Measurements from ENCODE around the gene SLC9A3.

DNA sequence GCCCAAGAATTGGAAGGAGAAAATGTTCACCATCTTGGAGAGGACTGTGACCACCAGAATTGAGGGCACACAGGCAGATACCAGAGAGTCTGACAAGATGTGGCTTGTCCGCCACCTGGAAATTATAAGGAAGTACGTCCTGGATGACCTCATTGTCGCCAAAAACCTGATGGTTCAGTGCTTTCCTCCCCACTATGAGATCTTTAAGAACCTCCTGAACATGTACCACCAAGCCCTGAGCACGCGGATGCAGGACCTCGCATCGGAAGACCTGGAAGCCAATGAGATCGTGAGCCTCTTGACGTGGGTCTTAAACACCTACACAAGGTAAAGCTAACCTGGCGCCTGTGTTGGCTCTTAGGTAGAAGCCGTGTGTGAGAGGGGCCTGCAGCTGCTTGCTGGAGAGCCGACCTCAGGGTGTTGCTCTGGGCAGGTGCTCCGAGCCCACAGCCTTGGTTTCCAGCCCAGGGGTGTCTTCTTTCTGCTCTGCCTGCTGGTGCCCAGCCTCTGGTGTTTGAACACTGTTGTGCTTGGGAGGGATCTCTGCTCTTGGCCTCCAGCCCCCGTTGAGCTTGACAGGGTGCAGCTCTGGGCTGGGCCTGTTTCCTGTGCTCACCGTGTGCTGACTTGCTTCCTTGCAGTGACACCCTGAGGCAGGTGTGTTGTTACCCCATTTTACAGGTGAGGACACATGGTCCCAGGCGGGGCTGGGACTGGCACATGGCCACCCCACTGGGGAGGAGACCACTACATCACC lies 70.3 kb downstream of the SLC9A3 start:
- TF ChIP-seq EZH2phosphoT487 (IDR thresholded peaks at IDR 0.05; ENCODE audit: low read depth), result no peak
- TF ChIP-seq, protein P1, sequence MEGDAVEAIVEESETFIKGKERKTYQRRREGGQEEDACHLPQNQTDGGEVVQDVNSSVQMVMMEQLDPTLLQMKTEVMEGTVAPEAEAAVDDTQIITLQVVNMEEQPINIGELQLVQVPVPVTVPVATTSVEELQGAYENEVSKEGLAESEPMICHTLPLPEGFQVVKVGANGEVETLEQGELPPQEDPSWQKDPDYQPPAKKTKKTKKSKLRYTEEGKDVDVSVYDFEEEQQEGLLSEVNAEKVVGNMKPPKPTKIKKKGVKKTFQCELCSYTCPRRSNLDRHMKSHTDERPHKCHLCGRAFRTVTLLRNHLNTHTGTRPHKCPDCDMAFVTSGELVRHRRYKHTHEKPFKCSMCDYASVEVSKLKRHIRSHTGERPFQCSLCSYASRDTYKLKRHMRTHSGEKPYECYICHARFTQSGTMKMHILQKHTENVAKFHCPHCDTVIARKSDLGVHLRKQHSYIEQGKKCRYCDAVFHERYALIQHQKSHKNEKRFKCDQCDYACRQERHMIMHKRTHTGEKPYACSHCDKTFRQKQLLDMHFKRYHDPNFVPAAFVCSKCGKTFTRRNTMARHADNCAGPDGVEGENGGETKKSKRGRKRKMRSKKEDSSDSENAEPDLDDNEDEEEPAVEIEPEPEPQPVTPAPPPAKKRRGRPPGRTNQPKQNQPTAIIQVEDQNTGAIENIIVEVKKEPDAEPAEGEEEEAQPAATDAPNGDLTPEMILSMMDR (IDR thresholded peaks at IDR 0.05; ENCODE audit: low read depth, low read length), result no peak
